K562 (cell line): ENCODE results near the gene CLDN10. TPM values are rescaled to one million over a fixed set of nuclear protein-coding genes. Genes with fewer than 3 reads are reported as not detected.
A peak's percentile ranks its signal among the peaks of the same experiment; 100 is the strongest.

Source experiments
- ATAC-seq: fragments of 200-7000 bp; cut with Tn5 transposase; 3 replicates; pipeline ENCODE4 v1.9.1; 2020; ENCODE audit warnings: moderate library complexity
- BruUV-seq: library from RNA; stranded (reverse); fragments of 400-500 nt; replicated peaks from 2 replicates; lab custom pipeline; 2021; lab: Mats Ljungman, UMichigan
- CTCF ChIA-PET: fragments of 300-600 bp; formaldehyde crosslinking; extraction: SDS; loops from one replicate; lab custom pipeline; 2021; ENCODE audit warnings: low intra/inter-chr PET ratio; lab: Yijun Ruan, JAX
- POLR2A ChIA-PET: fragments of 300-600, 350-650 bp; sonication (Branson Sonifier 250); formaldehyde crosslinking; extraction: SDS; loops from one replicate; lab custom pipeline; 2021; ENCODE audit warnings: antibody characterized with exemption, inconsistent platforms; lab: Yijun Ruan, JAX
- DNase-seq, 4 experiments: peaks; one replicate each; pipeline versions ENCODE4 v3.0.0 to v3.0.0-alpha.2; 2011 to 2018; ENCODE audit warnings: low spot score in 3 of 4, mixed read lengths in 3 of 4; ENCODE audit errors: extremely low read depth in 1 of 4
- FAIRE-seq: peaks from 2 replicates; lab custom pipeline; 2011; peaks lifted over from hg19 to GRCh38; lab: Jason Lieb, UNC
- H2AFZ ChIP-seq: 2 replicates; pipeline ENCODE4 v1.6.0; 2011; ENCODE audit warnings: low read depth, low read length, control low read depth, inconsistent platforms
- H3K27ac ChIP-seq: fragments of 200-600 bp; 3 replicates; pipeline ENCODE4 v1.8.0; 2011; ENCODE audit warnings: low read depth, mild to moderate bottlenecking, control low read depth, inconsistent platforms, low read length, moderate library complexity, mixed read lengths; ENCODE audit errors: extremely low read depth
- H3K27me3 ChIP-seq, 2 experiments: fragments of 300-600 bp in 1 of 2; 2 replicates in 1 of 2; 3 replicates in 1 of 2; pipeline versions ENCODE4 v1.6.0 to v1.8.0; 2011; ENCODE audit warnings: inconsistent platforms in 2 of 2, low read length in 2 of 2, mild to moderate bottlenecking in 1 of 2, mixed read lengths in 1 of 2, moderate library complexity in 1 of 2; ENCODE audit not compliant: control insufficient read depth in 2 of 2, insufficient read depth in 2 of 2
- H3K36me3 ChIP-seq: fragments of 300-600 bp; 3 replicates; pipeline ENCODE4 v1.8.0; 2011; ENCODE audit warnings: mild to moderate bottlenecking, low read length, inconsistent platforms; ENCODE audit not compliant: control insufficient read depth, insufficient read depth
- H3K4me1 ChIP-seq, 2 experiments: fragments of 200-600 bp in 1 of 2; replicated peaks in 1 of 2; 2 replicates in 1 of 2; 3 replicates in 1 of 2; pipeline versions ENCODE4 v1.5.1 to v1.8.0; 2011; ENCODE audit warnings: inconsistent platforms in 2 of 2, low read length in 2 of 2, mild to moderate bottlenecking in 1 of 2, mixed read lengths in 1 of 2, moderate library complexity in 1 of 2; ENCODE audit not compliant: control insufficient read depth in 2 of 2, insufficient read depth in 2 of 2
- H3K4me2 ChIP-seq: 2 replicates; pipeline ENCODE4 v1.6.1; 2011; ENCODE audit warnings: low read length, control low read depth, inconsistent platforms, mixed read lengths; ENCODE audit not compliant: insufficient read depth
- H3K4me3 ChIP-seq: fragments of 200-600 bp; sonication (generic), shearing (Covaris generic); 2 replicates; pipeline ENCODE4 v1.5.1; 2016; ENCODE audit warnings: control low read depth, inconsistent platforms
- H3K79me2 ChIP-seq: fragments of 200-600 bp; 3 replicates; pipeline ENCODE4 v1.8.0; 2011; ENCODE audit warnings: low read length, inconsistent platforms; ENCODE audit not compliant: control insufficient read depth, insufficient read depth
- H3K9ac ChIP-seq, 2 experiments: 2 replicates each; pipeline versions ENCODE4 v1.6.0 to v1.6.1; 2011; ENCODE audit warnings: low read depth in 2 of 2, low read length in 2 of 2, control low read depth in 1 of 2, inconsistent platforms in 1 of 2, mild to moderate bottlenecking in 1 of 2, mixed read lengths in 1 of 2; ENCODE audit not compliant: insufficient read depth in 1 of 2
- H3K9me1 ChIP-seq: one replicate; pipeline ENCODE4 v1.6.0; 2011; ENCODE audit warnings: inconsistent platforms, mild to moderate bottlenecking, low read length, moderate library complexity; ENCODE audit not compliant: control insufficient read depth, insufficient read depth
- H3K9me3 ChIP-seq: replicated peaks from 2 replicates; pipeline ENCODE4 v1.5.1; 2011; ENCODE audit warnings: low read depth, low read length, inconsistent platforms; ENCODE audit not compliant: control insufficient read depth, insufficient read depth
- H4K20me1 ChIP-seq: replicated peaks from 2 replicates; pipeline ENCODE4 v1.6.1; 2011; ENCODE audit warnings: low read length, inconsistent platforms, mixed read lengths; ENCODE audit not compliant: control insufficient read depth, insufficient read depth
- CHD7 ChIP-seq: fragments of 200-600 bp; sonication (generic); IDR thresholded peaks from one replicate; pipeline ENCODE4 v1.6.1; 2012; ENCODE audit warnings: mild to moderate bottlenecking, low read depth, low read length, inconsistent platforms
- HDAC8 ChIP-seq: fragments of 450-650 bp; IDR thresholded peaks from 2 replicates; pipeline ENCODE4 v1.6.1; 2016; ENCODE audit warnings: mild to moderate bottlenecking, missing genetic modification characterization, moderate library complexity, missing compliant biosample characterization
- IFI16 ChIP-seq: fragments of 250-450 bp; sonication (Bioruptor Pico); IDR thresholded peaks from 2 replicates; pipeline ENCODE4 v2.1.2; 2022; ENCODE audit warnings: mild to moderate bottlenecking, inconsistent platforms
- NCOA4 ChIP-seq: fragments of 450-650 bp; IDR thresholded peaks from 2 replicates; pipeline ENCODE4 v1.6.1; 2018; ENCODE audit warnings: mild to moderate bottlenecking; ENCODE audit not compliant: partially characterized antibody
- RHOXF2B ChIP-seq: fragments of 250-450 bp; sonication (Bioruptor Pico); conservative IDR thresholded peaks from 2 replicates; pipeline ENCODE4 v1.5.1; 2021
- SNRNP70 ChIP-seq: fragments of 200-400 bp; formaldehyde crosslinking; optimal IDR thresholded peaks from 2 replicates; pipeline ENCODE3; 2017; ENCODE audit warnings: low read depth, low read length
- THRB ChIP-seq: fragments of 450-650 bp; formaldehyde crosslinking; conservative IDR thresholded peaks from 2 replicates; pipeline ENCODE4 v1.4.0; 2022; ENCODE audit warnings: mild to moderate bottlenecking, missing genetic modification characterization
- ZNF146 ChIP-seq: IDR thresholded peaks from one replicate; pipeline ENCODE4 v1.6.1; 2018; ENCODE audit warnings: missing compliant biosample characterization; ENCODE audit not compliant: unreplicated experiment
- ZNF512 ChIP-seq: IDR thresholded peaks from 2 replicates; pipeline ENCODE4 v1.6.1; 2016; ENCODE audit warnings: missing genetic modification characterization, missing compliant biosample characterization
- WGBS: fragments of 100-300 bp; shearing (Covaris generic); methylation state at CpG from one replicate; pipeline ENCODE4 v1.1.6; 2016; ENCODE audit warnings: low coverage, mixed read lengths; ENCODE audit not compliant: insufficient coverage; ENCODE audit errors: missing lambda C conversion rate; 5-methylcytosine and 5-hydroxymethylcytosine counted together
- in situ Hi-C: fragments of 300-500 bp; cut with MboI; formaldehyde crosslinking; loops from 4 replicates; pipeline ENCODE4 v1.15.0; 2018; ENCODE audit warnings: inconsistent platforms, mixed read lengths
- intact Hi-C: fragments of 100-400 bp; cut with micrococcal nuclease; formaldehyde crosslinking; loops from 2 replicates; pipeline ENCODE4 v1.14.2; 2022
- polyA plus RNA-seq, 8 experiments: library from polyadenylated mRNA; depleted of rRNA in 4 of 8; stranded (reverse) in 5 of 8; unstranded in 3 of 8; fragments of >200 nt; fragmentation: Nextera tagmentation in 2 of 8; fragmentation: Illumina TruSeq in 1 of 8; extraction: Ambion mirVana in 2 of 8; extraction: Trizol in 1 of 8; gene quantifications; 2 replicates each; pipeline versions ENCODE4 v1.2.1 to v1.2.3, GENCODE V29; 2011 to 2014; ENCODE audit warnings: inconsistent platforms in 1 of 8, missing spikeins in 1 of 8
- total RNA-seq, 7 experiments: library from RNA; depleted of rRNA in 6 of 7; stranded (reverse); fragments of >200 nt in 6 of 7; fragmentation: Illumina TruSeq in 2 of 7; extraction: Trizol in 2 of 7; gene quantifications; 2 replicates each; pipeline versions ENCODE4 v1.2.1 to v1.2.3, GENCODE V29; 2011 to 2021; ENCODE audit warnings: low replicate concordance in 1 of 7

The CLDN10 gene
- total and polyA plus RNA-seq, 9 of the 15 experiments (the other 6 are each of a cell fraction or from before 2014, with no cell fraction given): not detected

- BruUV-seq: no TSS peak
- ChIA-PET CTCF (interaction anchor here (0.6 to 2.1 kb wide), 3 partner anchors 37 to 210 kb away, joined by 4 to 11 read pairs (median 5); no protein-coding TSS in a partner anchor), POLR2A (no interaction called here)
- H2AFZ ChIP-seq: no peak overlapping the region
- H3K9me3 ChIP-seq: no peaks in the 10 kb centered on the region
- DNase-seq (peak; percentile 27 to 59 (median 32)), FAIRE-seq (no peak), ATAC-seq (peak; percentile 71)
- in situ Hi-C loops (no loop called here), intact Hi-C loops (loop anchor here (1.0 to 10.0 kb wide), 6 partner anchors 38 to 1341 kb away; no protein-coding TSS in a partner anchor)
- H3K27me3 ChIP-seq: no peaks in the 10 kb centered on the region
- H3K27ac ChIP-seq: no peak overlapping the region
- H3K4me3 ChIP-seq: no peak overlapping the region
- no peaks in the 10 kb centered on the region for H3K36me3 ChIP-seq
- no peaks in the 10 kb centered on the region for H3K79me2 ChIP-seq
- WGBS: 0% methylated on average over 2 of the region's 5 CpGs
- H3K4me1 ChIP-seq: no peaks in the 10 kb centered on the region
- H3K9me1 ChIP-seq: no peaks in the 10 kb centered on the region
- H4K20me1 ChIP-seq: no peaks in the 10 kb centered on the region
- H3K9ac ChIP-seq: no peak overlapping the region
- no peak overlapping the region for H3K4me2 ChIP-seq
- TF ChIP-seq RHOXF2B (CRISPR knock-in tag): no peak
- no peak for TF ChIP-seq CHD7
- TF ChIP-seq NCOA4: no peak
- no peak for TF ChIP-seq ZNF146
- no peak for TF ChIP-seq HDAC8 (tag)
- no peak for TF ChIP-seq IFI16
- TF ChIP-seq THRB (CRISPR knock-in tag): no peak
- TF ChIP-seq ZNF512 (tag): no peak
- TF ChIP-seq SNRNP70: no peak
Observed at GRCh38 chr13:95624020-95624419, 71.5 kb downstream of the CLDN10 start.
